Osteoblast (primary cell): ENCODE results near the gene ACSBG1. TPM values are rescaled to one million over a fixed set of nuclear protein-coding genes. Genes with fewer than 3 reads are reported as not detected.

Source experiments
- DNase-seq: peaks from one replicate; pipeline ENCODE4 v3.0.0; 2011; ENCODE audit warnings: low spot score, mixed read lengths; ENCODE audit not compliant: insufficient read length; ENCODE audit errors: missing footprints
- H2AFZ ChIP-seq: 2 replicates; pipeline ENCODE4 v1.6.0; 2011; ENCODE audit warnings: mild to moderate bottlenecking, low read length
- H3K27ac ChIP-seq: 2 replicates; pipeline ENCODE4 v1.5.1; 2011; ENCODE audit warnings: mild to moderate bottlenecking, low read depth, low read length, moderate library complexity
- H3K27me3 ChIP-seq: 2 replicates; pipeline ENCODE4 v1.6.0; 2012; ENCODE audit warnings: mild to moderate bottlenecking, control low read depth, inconsistent platforms, low read length, moderate library complexity; ENCODE audit not compliant: insufficient read depth
- H3K36me3 ChIP-seq: 2 replicates; pipeline ENCODE4 v1.5.1; 2011; ENCODE audit warnings: mild to moderate bottlenecking, low read length, control low read depth, moderate library complexity; ENCODE audit not compliant: insufficient read depth
- H3K4me1 ChIP-seq: 2 replicates; pipeline ENCODE4 v1.5.1; 2011; ENCODE audit warnings: mild to moderate bottlenecking, low read length, control low read depth, moderate library complexity; ENCODE audit not compliant: insufficient read depth
- H3K4me2 ChIP-seq: 2 replicates; pipeline ENCODE4 v1.6.0; 2011; ENCODE audit warnings: mild to moderate bottlenecking, low read length; ENCODE audit not compliant: insufficient read depth
- H3K4me3 ChIP-seq: fragments of 200-600 bp; sonication (generic); 3 replicates; pipeline ENCODE4 v1.5.1; 2012; ENCODE audit warnings: mild to moderate bottlenecking, low read length, inconsistent platforms; ENCODE audit not compliant: insufficient read depth
- H3K79me2 ChIP-seq: 2 replicates; pipeline ENCODE4 v1.6.0; 2012; ENCODE audit warnings: mild to moderate bottlenecking, low read length, control low read depth, inconsistent platforms; ENCODE audit not compliant: insufficient read depth
- H3K9me3 ChIP-seq: 2 replicates; pipeline ENCODE4 v1.5.1; 2011; ENCODE audit warnings: low read depth, low read length, control low read depth
- H4K20me1 ChIP-seq: 2 replicates; pipeline ENCODE4 v1.6.0; 2012; ENCODE audit warnings: mild to moderate bottlenecking, low read length, control low read depth; ENCODE audit not compliant: insufficient read depth
- total RNA-seq: library from RNA; depleted of rRNA; stranded (reverse); fragments of >200 nt; gene quantifications from 2 replicates; pipeline ENCODE4 v1.2.3, GENCODE V29; 2012
- TF ChIP-seq, protein P1 (sequence below): IDR thresholded peaks from 2 replicates; pipeline ENCODE4 v1.5.1; 2011; ENCODE audit warnings: mild to moderate bottlenecking, low read depth, low read length, moderate library complexity; ENCODE audit errors: extremely low read depth

ACSBG1 gene
- total RNA-seq, 1 donor: under 0.01 TPM

DNA sequence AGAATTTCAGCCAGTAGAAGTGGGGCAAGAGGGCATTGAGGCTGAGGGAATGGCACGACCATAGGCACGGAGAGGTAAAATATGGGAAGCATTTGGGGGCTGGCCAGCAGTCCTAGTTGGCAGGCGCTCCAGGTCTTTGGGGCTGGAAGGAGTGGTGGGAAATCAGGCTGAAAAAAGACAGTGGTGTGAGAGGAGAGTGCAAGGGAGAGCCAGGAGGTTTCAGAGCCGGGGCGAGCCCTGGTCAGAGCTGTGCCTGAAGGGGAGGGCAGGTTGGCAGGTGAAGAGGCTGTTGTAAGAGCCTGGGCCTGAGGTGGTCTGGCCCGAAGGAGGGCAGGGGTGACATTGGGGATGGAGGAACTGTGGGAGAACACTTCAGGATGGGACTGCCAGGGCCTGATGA lies 86.8 kb downstream of the ACSBG1 start:
- Histone ChIP-seq H3K4me3 (no peak overlapping the region), H2AFZ (no peak overlapping the region), H3K9me3 (no peaks in the 10 kb centered on the region), H3K27ac (no peak overlapping the region), H3K4me1 (peaks cover 13% of the 10 kb centered on the region), H3K4me2 (no peak overlapping the region), H4K20me1 (peaks cover 10% of the 10 kb centered on the region), H3K36me3 (no peaks in the 10 kb centered on the region), H3K79me2 (peaks cover 29% of the 10 kb centered on the region), H3K27me3 (no peaks in the 10 kb centered on the region)
- DNase-seq: no peak
- TF ChIP-seq, protein P1, sequence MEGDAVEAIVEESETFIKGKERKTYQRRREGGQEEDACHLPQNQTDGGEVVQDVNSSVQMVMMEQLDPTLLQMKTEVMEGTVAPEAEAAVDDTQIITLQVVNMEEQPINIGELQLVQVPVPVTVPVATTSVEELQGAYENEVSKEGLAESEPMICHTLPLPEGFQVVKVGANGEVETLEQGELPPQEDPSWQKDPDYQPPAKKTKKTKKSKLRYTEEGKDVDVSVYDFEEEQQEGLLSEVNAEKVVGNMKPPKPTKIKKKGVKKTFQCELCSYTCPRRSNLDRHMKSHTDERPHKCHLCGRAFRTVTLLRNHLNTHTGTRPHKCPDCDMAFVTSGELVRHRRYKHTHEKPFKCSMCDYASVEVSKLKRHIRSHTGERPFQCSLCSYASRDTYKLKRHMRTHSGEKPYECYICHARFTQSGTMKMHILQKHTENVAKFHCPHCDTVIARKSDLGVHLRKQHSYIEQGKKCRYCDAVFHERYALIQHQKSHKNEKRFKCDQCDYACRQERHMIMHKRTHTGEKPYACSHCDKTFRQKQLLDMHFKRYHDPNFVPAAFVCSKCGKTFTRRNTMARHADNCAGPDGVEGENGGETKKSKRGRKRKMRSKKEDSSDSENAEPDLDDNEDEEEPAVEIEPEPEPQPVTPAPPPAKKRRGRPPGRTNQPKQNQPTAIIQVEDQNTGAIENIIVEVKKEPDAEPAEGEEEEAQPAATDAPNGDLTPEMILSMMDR: no peak

DNA sequence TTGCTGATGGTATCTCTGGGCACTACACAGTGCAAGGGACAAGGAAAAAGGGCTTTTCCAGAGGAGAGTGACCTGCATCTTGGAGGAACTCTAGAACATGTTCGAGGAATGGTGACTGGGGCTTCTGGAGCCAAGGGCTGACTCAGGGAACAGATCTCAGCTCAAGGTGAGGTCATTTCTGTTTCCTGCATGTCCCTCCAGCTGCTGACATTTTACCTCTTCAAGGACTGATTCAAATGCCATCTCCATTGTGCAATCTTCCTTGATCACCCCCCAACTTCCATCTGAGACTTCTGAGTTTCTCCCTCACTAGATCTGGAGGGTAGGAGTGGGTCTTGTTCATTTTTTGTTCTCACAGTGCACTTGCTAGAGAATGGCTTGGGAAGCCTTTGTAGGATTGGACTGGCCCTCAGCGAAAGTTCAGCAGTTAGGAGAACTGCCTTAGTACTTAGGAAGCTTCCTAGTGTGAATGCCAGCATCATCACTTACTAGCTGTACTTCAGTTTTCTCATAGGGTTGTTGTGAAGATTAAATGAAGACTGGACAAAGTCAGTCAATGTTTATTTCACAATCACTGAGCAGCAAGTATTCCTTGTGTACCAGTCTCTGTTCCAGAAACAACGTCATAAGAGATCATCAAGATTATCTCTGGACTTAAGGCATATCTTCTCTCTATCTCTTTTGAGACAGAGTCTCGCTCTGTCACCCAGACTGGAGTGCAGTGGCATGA lies 87.8 kb downstream of the ACSBG1 start:
- Histone ChIP-seq H3K4me3 (no peak overlapping the region), H3K4me1 (peaks cover 13% of the 10 kb centered on the region), H3K27me3 (no peaks in the 10 kb centered on the region), H3K4me2 (no peak overlapping the region), H3K79me2 (peaks cover 26% of the 10 kb centered on the region), H3K27ac (no peak overlapping the region), H4K20me1 (peaks cover 10% of the 10 kb centered on the region), H3K36me3 (no peaks in the 10 kb centered on the region), H2AFZ (no peak overlapping the region), H3K9me3 (no peaks in the 10 kb centered on the region)
- DNase-seq: no peak
- TF ChIP-seq, protein P1: no peak

DNA sequence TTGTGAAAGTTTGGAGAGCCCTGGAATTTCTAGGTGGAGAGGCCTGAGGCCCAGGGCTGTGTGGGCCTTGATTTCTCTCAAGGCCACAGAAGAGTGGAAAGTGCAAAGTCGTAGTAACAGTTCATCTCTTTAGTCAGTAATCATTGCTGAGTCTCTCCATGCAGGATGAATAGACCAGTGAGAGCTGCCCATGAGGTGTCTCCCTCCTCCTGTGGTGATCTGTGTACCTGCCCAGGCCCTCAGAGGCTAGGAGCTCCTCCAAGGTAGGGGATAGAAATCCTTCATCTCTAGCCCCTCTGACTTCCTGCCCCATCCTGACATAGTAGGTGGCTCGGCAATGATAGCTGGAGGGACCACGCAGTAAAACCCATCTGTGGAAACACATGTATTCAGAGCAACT lies 92.0 kb downstream of the ACSBG1 start:
- Histone ChIP-seq H3K79me2 (no peaks in the 10 kb centered on the region), H3K27ac (no peak overlapping the region), H3K36me3 (no peaks in the 10 kb centered on the region), H3K4me1 (no peaks in the 10 kb centered on the region), H3K9me3 (no peaks in the 10 kb centered on the region), H3K4me3 (no peak overlapping the region), H2AFZ (no peak overlapping the region), H4K20me1 (no peaks in the 10 kb centered on the region), H3K27me3 (no peaks in the 10 kb centered on the region), H3K4me2 (no peak overlapping the region)
- DNase-seq: no peak
- TF ChIP-seq, protein P1: no peak

DNA sequence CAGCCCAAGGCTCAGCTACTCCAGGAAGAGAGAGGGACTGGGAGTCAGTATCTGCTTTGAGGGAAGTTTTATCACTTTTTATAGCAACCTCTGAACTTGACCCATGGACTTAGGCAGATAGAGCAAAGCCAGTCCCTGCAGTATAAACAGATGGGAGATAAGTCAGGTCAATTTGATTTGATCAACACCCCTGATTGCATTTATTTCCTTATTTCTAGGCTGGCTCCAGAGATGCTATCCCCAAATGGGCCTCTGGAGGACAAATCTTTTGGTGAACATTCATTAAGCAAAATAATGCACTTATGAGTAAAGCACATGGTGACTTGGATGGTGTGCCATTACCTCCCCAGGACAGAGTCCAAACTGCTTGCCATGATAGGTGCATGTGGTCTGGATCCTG lies 94.1 kb downstream of the ACSBG1 start:
- Histone ChIP-seq H3K27me3 (no peaks in the 10 kb centered on the region), H3K4me3 (no peak overlapping the region), H3K9me3 (no peaks in the 10 kb centered on the region), H2AFZ (no peak overlapping the region), H3K79me2 (no peaks in the 10 kb centered on the region), H3K4me2 (no peak overlapping the region), H3K4me1 (no peaks in the 10 kb centered on the region), H3K36me3 (no peaks in the 10 kb centered on the region), H3K27ac (no peak overlapping the region), H4K20me1 (no peaks in the 10 kb centered on the region)
- TF ChIP-seq, protein P1: no peak
- DNase-seq: no peak
